Stimulated activated CD8-positive, alpha-beta memory T cell treated with anti-CD3 and anti-CD28 coated beads, Interleukin-7, amount 100 ng/mL, for 1 hour (primary cell): Measurements from ENCODE around the gene SHISA6.

Experiments
- DNase-seq, 2 donors: peaks; one replicate each; pipeline ENCODE4 v3.0.0-alpha.2; 2020; ENCODE audit warnings: low read depth in 2 of 2

SHISA6 gene

GRCh38 chr17:11583306-11583992, 342.4 kb downstream of the SHISA6 start:
- DNase-seq: no peak

GRCh38 chr17:11589716-11590115, 348.7 kb downstream of the SHISA6 start:
- no peak for DNase-seq

- DNase-seq: no peak
Observed at GRCh38 chr17:11598274-11599221, 357.5 kb downstream of the SHISA6 start, which contains the start of gene DNAH9. DNAH9 (plus strand) TSS chr17:11598470; CDS start chr17:11598499, 29 bp downstream.

GRCh38 chr17:11601661-11602060, 360.6 kb downstream of the SHISA6 start:
- DNase-seq: no peak

GRCh38 chr17:11608396-11608795, 367.4 kb downstream of the SHISA6 start:
- no peak for DNase-seq

GRCh38 chr17:11610999-11611566, 370.1 kb downstream of the SHISA6 start:
- no peak for DNase-seq

GRCh38 chr17:11612956-11613355, 371.9 kb downstream of the SHISA6 start:
- DNase-seq: no peak
